Measurements from ENCODE around the gene AGBL4.

DNA sequence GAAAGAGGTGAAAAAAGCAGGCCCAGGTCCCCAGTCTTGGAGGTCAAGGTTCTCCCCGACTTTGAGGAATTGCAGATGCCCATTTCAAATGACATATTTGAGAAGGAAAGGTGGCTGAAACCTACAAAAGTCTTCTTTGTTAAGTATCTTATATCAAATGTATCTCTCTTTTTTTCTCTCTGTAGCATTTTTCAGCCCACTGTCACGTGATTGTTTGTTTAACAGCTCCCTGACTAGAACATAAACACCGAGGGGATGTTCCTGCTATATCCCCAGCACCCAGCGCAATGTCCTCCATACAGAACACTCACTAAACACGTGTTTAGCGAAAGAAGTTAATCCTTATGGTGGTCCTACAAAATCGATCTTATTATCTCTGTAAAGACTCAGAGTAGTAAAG, 1274.7 kb downstream of the AGBL4 start:
- TF ChIP-seq CTCF (IDR thresholded peaks at IDR 0.05; ENCODE audit: low read length) (no peak), EZH2 (IDR thresholded peaks at IDR 0.05; ENCODE audit: borderline replicate concordance, low read length) (no peak)

Measured in OCI-LY1 (cell line).